ENCODE data around the gene EXOC1. TPM values are rescaled to one million over a fixed set of nuclear protein-coding genes. Genes with fewer than 3 reads are reported as not detected.

The EXOC1 gene
- total and polyA plus RNA-seq, 10 of the 15 experiments (the other 5 are each of a cell fraction or from before 2014, with no cell fraction given): 11.8 to 36.6 (median 21.1) TPM

DNA sequence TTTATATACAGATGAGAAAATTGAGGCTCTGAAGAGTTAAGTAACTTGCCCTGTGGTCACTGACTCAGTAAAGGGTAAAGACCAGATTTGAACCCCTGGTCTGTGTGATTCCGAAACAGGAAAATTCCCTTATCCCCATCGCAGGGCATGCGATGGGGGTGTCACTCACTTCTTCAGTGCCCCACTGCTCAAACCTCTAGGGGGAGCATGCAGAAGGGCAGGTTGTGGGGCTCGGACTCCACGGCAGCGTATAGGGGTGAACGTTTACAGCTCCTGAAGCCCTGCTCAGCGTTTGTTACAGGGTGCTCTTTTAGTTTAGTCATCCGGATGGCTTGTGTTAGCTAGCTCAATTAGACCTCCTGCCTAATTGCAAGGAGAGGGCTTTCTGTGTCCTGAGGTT, 3.7 kb upstream of the EXOC1 start:
- no peak for TF ChIP-seq MTA2 (IDR thresholded peaks at IDR 0.05; ENCODE audit: low read depth)
- TF ChIP-seq TCF3 (IDR thresholded peaks at IDR 0.05; ENCODE audit: borderline replicate concordance, insufficient read depth, low read depth, low read length): no peak
- TF ChIP-seq ZNF687 (IDR thresholded peaks at IDR 0.05): no peak
- TF ChIP-seq SMAD1 (IDR thresholded peaks at IDR 0.05; ENCODE audit: low read depth, partially characterized antibody): no peak
- no peak for TF ChIP-seq JUNB (IDR thresholded peaks at IDR 0.05)
- no peak for TF ChIP-seq ZBED1 (IDR thresholded peaks at IDR 0.05; ENCODE audit: borderline replicate concordance)
- TF ChIP-seq SPI1 (IDR thresholded peaks at IDR 0.05; ENCODE audit: borderline replicate concordance, insufficient read depth, low read depth, low read length): no peak
- no peak for TF ChIP-seq ZSCAN29 (IDR thresholded peaks at IDR 0.05)
- no peaks in the 10 kb centered on the region for H3K27me3 ChIP-seq (replicated peaks in 1 of 2; ENCODE audit: control insufficient read depth in 2 of 2, insufficient read depth in 2 of 2, low read length in 1 of 2)
- DNase-seq (ENCODE audit: low read depth, low spot score) (no peak), FAIRE-seq (no peak), ATAC-seq (no peak)
- 68% methylated on average over 9 of the region's 9 CpGs for WGBS (ENCODE audit: insufficient coverage, insufficient replicate concordance, low lambda C conversion rate, missing lambda C conversion rate)
- in situ Hi-C loops (cut with MboI) (loop anchor here (25.0 kb wide), 1 partner anchor 437 kb away; no protein-coding TSS in a partner anchor), intact Hi-C loops (cut with micrococcal nuclease; ENCODE audit: unreplicated experiment) (loop anchor here (5.0 kb wide), 1 partner anchor 452 kb away; the partner anchor contains the start of gene TMEM165)
- no peak overlapping the region for H3K4me3 ChIP-seq
- H3K79me2 ChIP-seq (ENCODE audit: control insufficient read depth, insufficient read depth, low read length): peaks cover 11% of the 10 kb centered on the region
- no peak overlapping the region for H3K4me2 ChIP-seq (ENCODE audit: control insufficient read depth, insufficient read depth)
- SMC1A ChIA-PET (ENCODE audit: uncharacterized antibody, unreplicated experiment): no interaction called here
- RAD21 ChIA-PET (ENCODE audit: unreplicated experiment): no interaction called here
- CTCF ChIA-PET: no interaction called here
- no peak overlapping the region for H3K9ac ChIP-seq (ENCODE audit: control insufficient read depth, insufficient read depth, low read length)
- BruUV-seq (replicated peaks): no TSS peak
- H2AFZ ChIP-seq (ENCODE audit: control insufficient read depth, low read depth, low read length): no peak overlapping the region
- H4K20me1 ChIP-seq (ENCODE audit: control insufficient read depth, insufficient read depth): no peaks in the 10 kb centered on the region
- no peak overlapping the region for H3K27ac ChIP-seq (ENCODE audit: control insufficient read depth, insufficient read depth)
- no peaks in the 10 kb centered on the region for H3K9me3 ChIP-seq (replicated peaks; ENCODE audit: control insufficient read depth, insufficient read depth, low read length)
- H3K4me1 ChIP-seq (ENCODE audit: control insufficient read depth, insufficient read depth, low read length): no peaks in the 10 kb centered on the region
- no peaks in the 10 kb centered on the region for H3K36me3 ChIP-seq (ENCODE audit: control insufficient read depth in 2 of 2, insufficient read depth in 2 of 2, low read length in 1 of 2)
- POLR2A ChIA-PET: interaction anchor here (1.0 kb wide), 1 partner anchor 160 kb away, joined by 3 read pairs; no protein-coding TSS in a partner anchor

Measured in GM12878 (cell line).